Nephron progenitor cell (in vitro differentiated cells): Measurements from ENCODE around the gene POU2F2.

Source experiments
- DNase-seq: peaks from one replicate; pipeline ENCODE4 v3.0.0; 2021
- H3K27ac Mint-ChIP-seq: 2 replicates; pipeline ENCODE4 v1.8.0; 2021; ENCODE audit warnings: mild to moderate bottlenecking, moderate library complexity, mixed read lengths
- H3K27me3 Mint-ChIP-seq: 2 replicates; pipeline ENCODE4 v1.8.0; 2021; ENCODE audit warnings: mild to moderate bottlenecking, low read depth, mixed read lengths; ENCODE audit not compliant: poor library complexity
- H3K36me3 Mint-ChIP-seq: 2 replicates; pipeline ENCODE4 v1.8.0; 2021; ENCODE audit warnings: low read depth, mixed read lengths
- H3K4me1 Mint-ChIP-seq: 2 replicates; pipeline ENCODE4 v1.8.0; 2021; ENCODE audit warnings: mixed read lengths
- H3K4me3 Mint-ChIP-seq: 2 replicates; pipeline ENCODE4 v1.8.0; 2021; ENCODE audit warnings: mild to moderate bottlenecking, moderate library complexity, mixed read lengths
- H3K9me3 Mint-ChIP-seq: 2 replicates; pipeline ENCODE4 v1.8.0; 2021; ENCODE audit warnings: mild to moderate bottlenecking, moderate library complexity, mixed read lengths
- TF ChIP-seq, protein P1 (sequence below): fragments of 200-600 bp; sonication (generic); IDR thresholded peaks from 2 replicates; pipeline ENCODE4 v1.5.0; 2021; ENCODE audit warnings: antibody characterized with exemption

The POU2F2 gene

GRCh38 chr19:42093926-42094325, 38.3 kb downstream of the POU2F2 start:
- H3K36me3 Mint-ChIP-seq = no peaks in the 10 kb centered on the region
- H3K9me3 Mint-ChIP-seq = no peaks in the 10 kb centered on the region
- no peak overlapping the region for H3K27ac Mint-ChIP-seq
- DNase-seq = no peak
- H3K4me3 Mint-ChIP-seq = no peak overlapping the region
- H3K4me1 Mint-ChIP-seq = peaks cover 41% of the 10 kb centered on the region
- peaks cover 36% of the 10 kb centered on the region for H3K27me3 Mint-ChIP-seq
- TF ChIP-seq, protein P1, sequence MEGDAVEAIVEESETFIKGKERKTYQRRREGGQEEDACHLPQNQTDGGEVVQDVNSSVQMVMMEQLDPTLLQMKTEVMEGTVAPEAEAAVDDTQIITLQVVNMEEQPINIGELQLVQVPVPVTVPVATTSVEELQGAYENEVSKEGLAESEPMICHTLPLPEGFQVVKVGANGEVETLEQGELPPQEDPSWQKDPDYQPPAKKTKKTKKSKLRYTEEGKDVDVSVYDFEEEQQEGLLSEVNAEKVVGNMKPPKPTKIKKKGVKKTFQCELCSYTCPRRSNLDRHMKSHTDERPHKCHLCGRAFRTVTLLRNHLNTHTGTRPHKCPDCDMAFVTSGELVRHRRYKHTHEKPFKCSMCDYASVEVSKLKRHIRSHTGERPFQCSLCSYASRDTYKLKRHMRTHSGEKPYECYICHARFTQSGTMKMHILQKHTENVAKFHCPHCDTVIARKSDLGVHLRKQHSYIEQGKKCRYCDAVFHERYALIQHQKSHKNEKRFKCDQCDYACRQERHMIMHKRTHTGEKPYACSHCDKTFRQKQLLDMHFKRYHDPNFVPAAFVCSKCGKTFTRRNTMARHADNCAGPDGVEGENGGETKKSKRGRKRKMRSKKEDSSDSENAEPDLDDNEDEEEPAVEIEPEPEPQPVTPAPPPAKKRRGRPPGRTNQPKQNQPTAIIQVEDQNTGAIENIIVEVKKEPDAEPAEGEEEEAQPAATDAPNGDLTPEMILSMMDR = no peak

DNA sequence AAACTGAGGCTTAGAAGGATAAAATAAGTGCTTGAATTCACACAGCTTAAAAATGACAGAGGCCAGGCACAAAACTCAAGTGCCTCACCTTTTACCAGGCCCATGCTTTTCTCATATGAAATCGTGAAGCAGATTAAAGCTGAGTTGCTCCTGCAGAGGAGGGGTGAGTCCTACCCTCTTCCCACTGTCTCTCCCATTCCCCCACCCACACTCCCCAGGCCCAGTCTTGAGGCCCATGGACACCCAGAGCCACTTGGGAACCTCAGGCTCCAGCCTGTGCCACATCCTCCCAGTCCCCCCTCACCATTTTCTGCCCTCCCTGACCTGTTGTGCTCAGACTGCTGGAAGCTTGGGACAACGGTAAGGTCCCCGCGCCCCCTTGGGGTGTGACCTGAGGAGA, 38.7 kb downstream of the POU2F2 start:
- Mint-ChIP-seq H3K27ac (no peak overlapping the region), H3K4me1 (peaks cover 45% of the 10 kb centered on the region), H3K27me3 (peaks cover 36% of the 10 kb centered on the region), H3K36me3 (no peaks in the 10 kb centered on the region), H3K4me3 (no peak overlapping the region), H3K9me3 (no peaks in the 10 kb centered on the region)
- DNase-seq = no peak
- TF ChIP-seq, protein P1 = no peak

- Mint-ChIP-seq H3K27me3 (peaks cover 34% of the 10 kb centered on the region), H3K4me1 (peaks cover 55% of the 10 kb centered on the region), H3K9me3 (no peaks in the 10 kb centered on the region), H3K36me3 (no peaks in the 10 kb centered on the region), H3K27ac (no peak overlapping the region), H3K4me3 (no peak overlapping the region)
- no peak for DNase-seq
- TF ChIP-seq, protein P1 = peak; percentile 19
Observed at GRCh38 chr19:42092350-42092749, 39.9 kb downstream of the POU2F2 start.

DNA sequence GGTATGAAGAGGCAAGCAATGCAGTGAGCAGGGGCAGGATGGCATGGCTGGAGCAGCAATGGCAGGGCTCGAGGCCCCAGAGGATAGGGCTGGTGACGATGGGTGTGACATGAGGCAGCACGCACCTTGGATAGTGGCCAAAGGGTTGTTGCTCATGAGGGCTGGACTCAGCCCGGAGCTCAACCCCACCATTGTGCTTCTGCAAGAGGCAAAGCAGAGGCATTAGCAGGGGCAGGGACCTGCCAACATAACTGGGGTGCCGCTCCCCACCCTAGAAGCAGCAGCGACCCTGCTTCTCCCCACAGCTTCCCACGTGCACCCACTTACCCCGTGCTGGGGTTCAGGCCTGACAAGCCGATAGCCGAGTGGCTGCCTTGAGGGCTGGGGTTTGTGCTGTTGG, 40.5 kb downstream of the POU2F2 start:
- peaks cover 59% of the 10 kb centered on the region for H3K4me1 Mint-ChIP-seq
- DNase-seq = no peak
- no peak overlapping the region for H3K4me3 Mint-ChIP-seq
- no peaks in the 10 kb centered on the region for H3K36me3 Mint-ChIP-seq
- H3K27me3 Mint-ChIP-seq = peaks cover 28% of the 10 kb centered on the region
- no peaks in the 10 kb centered on the region for H3K9me3 Mint-ChIP-seq
- TF ChIP-seq, protein P1 = no peak
- H3K27ac Mint-ChIP-seq = no peak overlapping the region

DNA sequence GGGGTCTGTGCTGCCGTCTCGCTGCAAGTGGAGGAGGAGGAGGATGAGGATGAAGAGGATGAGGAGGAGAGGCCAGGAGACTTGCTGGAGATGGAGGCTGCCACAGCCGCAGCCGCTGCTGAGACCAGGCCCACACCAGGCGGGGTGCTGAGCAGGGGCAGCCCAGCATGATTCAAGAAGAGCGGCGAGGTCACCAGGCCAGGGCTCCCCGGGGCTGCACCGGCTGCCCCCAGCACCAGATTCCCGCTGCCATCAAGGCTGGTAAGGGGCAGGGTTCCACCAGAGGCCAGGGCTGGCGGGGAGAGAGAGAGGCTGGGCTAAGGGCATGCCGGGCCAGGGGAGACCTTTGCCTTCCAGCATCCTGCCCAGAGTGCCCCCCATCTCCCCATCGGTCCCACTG, 40.9 kb downstream of the POU2F2 start:
- Mint-ChIP-seq H3K27ac (no peak overlapping the region), H3K4me1 (peaks cover 59% of the 10 kb centered on the region), H3K4me3 (no peak overlapping the region), H3K27me3 (peaks cover 23% of the 10 kb centered on the region), H3K36me3 (no peaks in the 10 kb centered on the region), H3K9me3 (no peaks in the 10 kb centered on the region)
- DNase-seq = no peak
- TF ChIP-seq, protein P1 = no peak

DNA sequence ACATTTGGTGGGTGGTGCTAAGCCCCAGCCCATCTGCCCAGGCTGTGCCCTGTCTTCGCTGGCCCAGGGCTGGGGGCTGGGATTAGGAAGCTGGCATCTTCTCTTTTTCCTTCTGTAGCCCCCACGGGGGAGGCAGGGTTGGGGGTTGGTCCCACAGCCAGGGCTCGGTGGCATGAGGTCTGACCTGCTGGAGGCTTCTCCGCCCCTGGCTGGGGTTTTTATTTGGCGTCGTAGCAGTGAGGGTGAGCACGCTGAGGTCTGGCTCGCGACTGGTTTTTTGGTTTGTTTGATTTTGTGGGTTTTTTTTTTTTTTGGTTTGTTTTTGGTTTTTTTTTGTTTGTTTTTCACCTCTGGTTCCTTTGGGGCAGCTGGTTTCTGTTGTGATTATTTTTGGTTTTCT, 41.6 kb downstream of the POU2F2 start:
- peaks cover 64% of the 10 kb centered on the region for H3K4me1 Mint-ChIP-seq
- DNase-seq = no peak
- TF ChIP-seq, protein P1 = no peak
- H3K4me3 Mint-ChIP-seq = no peak overlapping the region
- peaks cover 17% of the 10 kb centered on the region for H3K27me3 Mint-ChIP-seq
- H3K36me3 Mint-ChIP-seq = no peaks in the 10 kb centered on the region
- H3K9me3 Mint-ChIP-seq = no peaks in the 10 kb centered on the region
- no peak overlapping the region for H3K27ac Mint-ChIP-seq
